Kidney glomerular epithelial cell (primary cell): ENCODE data around the gene KRTAP13-2.

ENCODE experiments used
- DNase-seq: peaks from one replicate; lab custom pipeline; 2025; lab: John Stamatoyannopoulos, UW

The KRTAP13-2 gene, protein sequence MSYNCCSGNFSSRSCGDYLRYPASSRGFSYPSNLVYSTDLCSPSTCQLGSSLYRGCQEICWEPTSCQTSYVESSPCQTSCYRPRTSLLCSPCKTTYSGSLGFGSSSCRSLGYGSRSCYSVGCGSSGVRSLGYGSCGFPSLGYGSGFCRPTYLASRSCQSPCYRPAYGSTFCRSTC

GRCh38 chr21:30372139-30372770 is at the start of gene KRTAP13-2:
Gene KRTAP13-2 (minus strand): TSS chr21:30372271. CDS start chr21:30372213, 58 bp downstream.
- no peak for DNase-seq

- DNase-seq: no peak
Observed at GRCh38 chr21:30415993-30416392, 43.9 kb upstream of the KRTAP13-2 start.

GRCh38 chr21:30408782-30409494 is 36.9 kb upstream of the KRTAP13-2 start:
- DNase-seq: peak; percentile 6

- no peak for DNase-seq
Observed at GRCh38 chr21:30395731-30396130, 23.7 kb upstream of the KRTAP13-2 start, which contains the start of gene KRTAP13-1. Gene KRTAP13-1 (plus strand): TSS chr21:30396031. CDS start chr21:30396087, 56 bp downstream.

DNA sequence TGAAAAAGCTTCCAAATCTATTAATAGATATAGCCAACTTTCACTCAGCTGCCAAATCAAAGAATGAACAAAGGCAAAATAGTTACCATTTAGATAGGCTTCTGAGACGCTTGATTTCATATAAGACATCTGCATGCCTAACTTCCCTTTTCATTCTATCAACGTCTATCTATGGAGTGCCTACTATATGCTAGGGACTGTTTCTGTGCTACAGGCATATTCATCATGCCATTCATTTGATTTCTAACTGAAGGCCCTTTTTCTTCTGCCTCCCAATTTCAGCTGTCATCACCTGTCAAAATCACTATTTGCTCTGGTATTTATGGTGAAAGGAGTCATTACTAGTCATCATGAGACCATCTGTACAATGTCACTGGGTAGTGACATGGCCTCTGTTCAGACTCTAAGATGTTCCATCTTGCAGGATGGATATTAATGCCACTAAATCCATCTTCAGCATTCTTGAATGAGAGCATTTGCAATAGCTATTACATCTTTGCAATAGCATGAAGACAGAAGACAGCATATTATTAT is 19.5 kb upstream of the KRTAP13-2 start:
- no peak for DNase-seq

DNA sequence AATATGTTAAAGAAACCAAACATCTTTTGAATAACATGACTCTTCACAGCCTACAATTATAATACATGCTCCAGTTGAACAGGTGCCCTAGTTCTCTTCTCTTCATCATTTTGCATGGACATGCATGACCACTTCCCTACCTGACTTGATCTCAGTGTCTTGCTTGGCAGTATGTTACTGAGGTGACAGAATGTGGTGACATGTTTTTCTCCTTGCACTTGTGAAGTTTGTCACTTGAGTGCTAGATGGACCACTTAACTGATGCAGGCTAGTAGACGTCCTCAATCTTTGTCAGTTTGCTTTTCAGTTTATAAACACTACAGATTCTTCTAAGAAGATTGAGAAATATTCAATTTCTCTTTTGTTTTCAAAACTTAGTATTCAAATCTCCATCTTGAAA is 10.1 kb upstream of the KRTAP13-2 start:
- no peak for DNase-seq

- no peak for DNase-seq
Observed at GRCh38 chr21:30355906-30356305, 16.2 kb downstream of the KRTAP13-2 start.

DNA sequence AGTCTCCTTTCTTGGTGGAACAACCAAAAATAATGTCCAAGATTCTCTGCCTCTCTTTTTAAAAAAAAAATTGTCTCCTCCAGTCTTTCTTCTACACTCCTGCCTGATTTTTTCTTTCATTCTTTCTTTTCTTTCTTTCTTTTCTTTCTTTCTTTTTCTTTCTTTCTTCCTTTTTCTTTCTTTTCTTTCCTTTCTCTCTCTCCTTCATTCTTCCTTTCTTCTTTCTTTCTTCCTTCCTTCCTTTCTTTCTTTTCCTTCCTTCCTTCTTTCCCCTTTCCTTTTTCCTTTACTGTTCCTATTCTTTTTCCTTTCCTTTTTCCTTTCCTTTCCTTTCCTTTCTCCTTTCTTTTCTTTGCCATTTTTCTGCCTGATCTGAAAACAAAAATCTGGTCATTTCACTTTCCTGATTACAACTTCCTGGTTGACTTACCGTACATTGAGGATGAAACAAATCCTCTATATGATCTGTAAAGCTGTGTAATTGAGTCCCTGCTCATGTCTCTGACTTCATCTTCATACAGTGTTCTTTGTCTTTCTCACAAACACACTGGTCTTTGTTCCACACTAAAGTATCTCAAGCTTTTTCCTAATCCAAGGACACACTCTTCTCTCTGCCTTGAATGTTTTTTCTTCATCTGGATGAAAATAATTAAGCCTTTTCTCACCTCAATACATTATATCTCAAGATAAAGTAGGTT is 17.6 kb downstream of the KRTAP13-2 start:
- no peak for DNase-seq

- DNase-seq: no peak
Observed at GRCh38 chr21:30351534-30351933, 20.5 kb downstream of the KRTAP13-2 start.

- no peak for DNase-seq
Observed at GRCh38 chr21:30349572-30349971, 22.5 kb downstream of the KRTAP13-2 start.

DNA sequence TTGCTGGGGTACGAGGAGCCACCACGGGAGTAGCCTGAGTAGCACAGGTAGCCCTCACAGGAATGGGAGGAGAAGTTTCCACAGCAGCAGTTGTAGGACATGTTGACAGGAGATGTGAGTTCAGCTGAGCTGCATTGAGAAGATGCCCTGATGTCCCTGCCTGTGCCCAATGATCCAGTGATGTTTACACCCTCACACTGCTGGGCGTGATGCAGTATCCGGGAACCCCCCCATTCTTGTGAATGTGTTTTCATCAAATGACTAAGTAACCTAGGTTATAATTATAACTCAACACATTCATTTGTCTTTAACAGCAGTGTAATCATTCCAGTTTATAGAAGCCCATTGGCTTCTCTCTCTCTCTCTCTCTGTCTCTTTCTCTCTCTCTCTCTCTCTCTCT is 23.6 kb downstream of the KRTAP13-2 start, which contains the start of gene KRTAP23-1:
KRTAP23-1 (minus strand) TSS at position 101 of the 400 bp plus-strand sequence; CDS start at position 101, 0 bp downstream.
- no peak for DNase-seq

GRCh38 chr21:30345014-30345413 is 27.1 kb downstream of the KRTAP13-2 start:
- DNase-seq: no peak

GRCh38 chr21:30340714-30341573 is 31.1 kb downstream of the KRTAP13-2 start:
- no peak for DNase-seq

DNA sequence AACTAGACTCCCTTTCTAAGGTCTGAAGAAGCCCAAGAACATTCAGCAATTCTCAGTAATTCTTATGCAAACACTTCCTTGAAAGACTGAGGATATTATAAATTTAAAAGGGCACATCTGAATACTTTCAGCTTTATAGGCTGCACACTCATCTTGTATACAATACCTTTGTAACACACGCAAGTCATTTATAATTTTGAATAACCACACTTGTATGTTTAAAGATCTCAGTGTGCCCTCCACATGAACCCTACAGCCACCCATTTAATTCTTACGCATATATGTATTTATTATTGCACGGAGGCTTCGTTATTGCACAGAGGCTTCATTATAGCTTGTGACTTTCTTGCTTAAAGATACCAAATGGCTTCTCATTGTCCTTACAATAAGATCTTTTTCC is 33.4 kb downstream of the KRTAP13-2 start:
- DNase-seq: no peak

- no peak for DNase-seq
Observed at GRCh38 chr21:30337772-30338171, 34.3 kb downstream of the KRTAP13-2 start.

GRCh38 chr21:30337276-30337744 is 34.8 kb downstream of the KRTAP13-2 start, which contains the start of gene KRTAP27-1:
Gene KRTAP27-1 (minus strand): TSS chr21:30337694. CDS start chr21:30337668, 26 bp downstream.
- no peak for DNase-seq

GRCh38 chr21:30336596-30336995 is 35.5 kb downstream of the KRTAP13-2 start:
- DNase-seq: no peak

GRCh38 chr21:30333736-30334135 is 38.3 kb downstream of the KRTAP13-2 start:
- DNase-seq: no peak

- DNase-seq: no peak
Observed at GRCh38 chr21:30332681-30333080, 39.4 kb downstream of the KRTAP13-2 start.

GRCh38 chr21:30329203-30329875 is 42.7 kb downstream of the KRTAP13-2 start:
- DNase-seq: no peak
